HG03378 (cell line): Measurements from ENCODE around the gene SFXN2.
"Not testable (repeated sequence)": the region's sequence is repeated elsewhere in the genome, so short reads cannot be mapped to it uniquely, and the experiment has no call there.

Experiments used
- ATAC-seq: cut with Tn5 transposase; IDR thresholded peaks from one replicate; pipeline ENCODE4 v1.9.1; 2021; ENCODE audit warnings: mild to moderate bottlenecking, moderate library complexity; ENCODE audit not compliant: unreplicated experiment

Gene SFXN2, protein sequence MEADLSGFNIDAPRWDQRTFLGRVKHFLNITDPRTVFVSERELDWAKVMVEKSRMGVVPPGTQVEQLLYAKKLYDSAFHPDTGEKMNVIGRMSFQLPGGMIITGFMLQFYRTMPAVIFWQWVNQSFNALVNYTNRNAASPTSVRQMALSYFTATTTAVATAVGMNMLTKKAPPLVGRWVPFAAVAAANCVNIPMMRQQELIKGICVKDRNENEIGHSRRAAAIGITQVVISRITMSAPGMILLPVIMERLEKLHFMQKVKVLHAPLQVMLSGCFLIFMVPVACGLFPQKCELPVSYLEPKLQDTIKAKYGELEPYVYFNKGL

DNA sequence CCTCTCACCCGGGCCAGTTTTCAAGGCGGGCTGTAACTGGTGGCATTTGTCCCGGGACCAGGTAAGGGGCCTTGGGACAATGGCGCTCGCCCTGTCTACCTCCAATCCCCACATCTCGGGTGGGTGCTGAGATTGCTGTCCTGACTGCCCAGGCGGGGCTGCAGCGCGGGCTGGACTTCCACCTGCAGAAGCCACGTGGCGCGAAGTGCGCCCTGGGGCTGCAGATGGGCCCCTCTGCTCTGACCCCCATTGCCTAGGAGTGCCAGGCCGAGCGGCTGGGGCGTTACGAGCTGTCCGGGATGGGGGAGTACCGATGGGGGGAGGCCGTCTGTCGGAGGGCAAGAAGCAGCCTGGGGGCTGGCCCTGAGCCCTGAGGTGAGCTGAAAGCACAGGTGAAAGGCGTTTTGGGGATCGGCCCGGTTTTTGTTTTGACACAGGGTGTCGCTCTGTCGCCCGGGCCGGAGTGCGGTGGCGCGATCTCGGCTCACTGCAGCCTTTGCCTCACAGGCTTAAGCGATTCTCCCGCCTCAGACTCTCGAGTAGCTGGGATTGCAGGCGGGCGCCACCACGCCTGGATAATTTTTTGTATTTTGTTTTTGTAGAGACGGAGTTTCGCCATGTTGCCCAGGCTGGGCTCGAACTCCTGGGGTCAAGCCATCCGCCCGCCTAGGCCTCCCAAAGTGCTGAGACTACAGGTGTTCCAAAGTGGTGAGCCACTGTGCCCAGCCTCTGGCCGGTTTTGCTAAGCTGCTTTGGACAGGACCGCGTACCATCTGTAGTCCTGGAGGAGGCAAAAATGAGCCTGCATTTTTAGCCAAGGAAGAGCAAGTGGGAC is at the start of gene SFXN2:
Gene SFXN2, plus strand, starts transcription at position 16 of the 835 bp plus-strand sequence. CDS start 12,001 bp downstream, outside the sequence.
- peak; percentile 24 for ATAC-seq

DNA sequence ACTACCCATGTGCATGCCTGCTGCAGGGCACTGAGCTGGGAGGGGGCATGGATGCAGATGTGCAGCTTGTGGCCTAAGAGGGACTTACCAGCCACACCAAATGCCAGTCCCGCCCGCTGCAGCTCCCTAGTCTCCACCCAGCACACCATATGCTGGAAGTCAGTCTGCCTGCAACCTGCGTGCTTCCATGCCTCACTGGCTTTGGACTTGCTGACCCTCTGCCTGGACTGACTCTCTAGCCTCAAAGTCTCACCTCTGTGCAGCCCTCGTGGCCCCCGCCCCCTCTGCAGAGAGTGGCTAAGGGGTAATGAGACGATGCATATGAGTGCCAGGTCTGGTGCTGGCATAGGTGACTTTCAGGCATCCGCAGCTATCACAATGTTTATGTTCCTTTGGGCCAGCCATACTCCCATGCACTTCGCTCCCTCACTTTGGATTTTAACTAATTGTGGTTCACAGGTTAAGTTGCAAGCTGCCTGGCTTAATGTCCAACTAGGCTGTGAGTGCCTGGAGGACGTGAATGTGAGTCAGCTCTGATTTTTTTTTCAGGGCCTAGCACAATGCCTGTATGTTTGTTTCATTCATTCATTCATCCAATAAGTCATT is 48.4 kb upstream of the SFXN2 start:
- ATAC-seq: no peak

DNA sequence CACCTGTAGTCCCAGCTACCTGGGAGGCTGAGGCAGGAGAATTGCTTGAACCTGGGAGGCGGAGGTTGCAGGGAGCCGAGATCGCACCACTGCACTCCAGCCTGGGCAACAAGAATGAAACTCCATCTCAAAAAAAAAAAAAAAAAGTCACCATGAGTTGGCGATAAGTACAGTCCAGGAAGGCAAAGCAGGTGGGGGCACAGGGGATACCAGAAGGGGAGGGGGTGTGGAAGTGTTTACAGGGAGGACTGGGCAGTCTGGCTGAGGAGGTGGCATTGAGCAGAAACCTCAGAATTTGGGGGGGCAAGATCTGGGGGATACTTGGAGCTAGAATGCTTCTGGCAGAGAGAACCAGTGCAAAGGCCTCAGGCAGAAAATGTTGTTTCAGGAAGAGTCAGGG is 47.0 kb upstream of the SFXN2 start:
- ATAC-seq: not testable (repeated sequence)

DNA sequence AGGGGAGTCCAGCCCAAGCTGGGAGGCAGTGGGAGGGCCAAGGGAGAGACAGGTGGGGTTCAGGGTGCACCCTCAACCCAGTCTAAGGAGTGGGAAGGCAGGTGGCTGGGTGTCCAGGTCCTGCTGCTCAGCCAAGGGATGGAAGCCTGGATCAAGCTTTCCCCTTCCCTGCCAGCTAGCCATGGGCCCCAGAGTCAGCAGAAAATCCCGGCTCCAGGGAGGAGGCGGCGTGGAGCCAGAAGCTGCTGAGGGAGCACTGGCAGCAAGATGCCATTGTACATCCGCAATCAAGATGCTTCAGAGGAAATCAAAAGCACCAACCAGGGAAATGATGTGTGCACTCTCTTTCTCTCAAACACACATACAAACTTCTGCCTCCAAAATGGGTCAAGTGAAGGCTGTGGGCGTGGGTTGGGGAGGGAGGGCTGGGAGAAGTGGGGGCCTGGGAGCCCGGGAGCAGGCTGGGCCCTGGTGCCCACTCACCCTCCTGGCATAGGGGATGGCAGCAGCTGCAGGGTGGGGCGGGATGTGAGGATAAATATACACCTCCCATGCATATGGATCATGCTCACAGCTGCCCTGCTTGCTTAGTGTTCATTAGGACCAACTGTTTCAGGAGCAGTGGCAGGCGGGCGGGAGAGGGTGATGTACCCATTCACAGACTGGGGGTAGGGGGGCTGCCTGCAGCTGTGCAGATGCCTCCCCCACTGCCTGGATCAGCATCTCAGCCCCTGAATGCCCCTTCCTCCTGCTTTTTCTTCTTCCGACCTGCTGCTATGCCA is 45.9 kb upstream of the SFXN2 start:
- no peak for ATAC-seq

DNA sequence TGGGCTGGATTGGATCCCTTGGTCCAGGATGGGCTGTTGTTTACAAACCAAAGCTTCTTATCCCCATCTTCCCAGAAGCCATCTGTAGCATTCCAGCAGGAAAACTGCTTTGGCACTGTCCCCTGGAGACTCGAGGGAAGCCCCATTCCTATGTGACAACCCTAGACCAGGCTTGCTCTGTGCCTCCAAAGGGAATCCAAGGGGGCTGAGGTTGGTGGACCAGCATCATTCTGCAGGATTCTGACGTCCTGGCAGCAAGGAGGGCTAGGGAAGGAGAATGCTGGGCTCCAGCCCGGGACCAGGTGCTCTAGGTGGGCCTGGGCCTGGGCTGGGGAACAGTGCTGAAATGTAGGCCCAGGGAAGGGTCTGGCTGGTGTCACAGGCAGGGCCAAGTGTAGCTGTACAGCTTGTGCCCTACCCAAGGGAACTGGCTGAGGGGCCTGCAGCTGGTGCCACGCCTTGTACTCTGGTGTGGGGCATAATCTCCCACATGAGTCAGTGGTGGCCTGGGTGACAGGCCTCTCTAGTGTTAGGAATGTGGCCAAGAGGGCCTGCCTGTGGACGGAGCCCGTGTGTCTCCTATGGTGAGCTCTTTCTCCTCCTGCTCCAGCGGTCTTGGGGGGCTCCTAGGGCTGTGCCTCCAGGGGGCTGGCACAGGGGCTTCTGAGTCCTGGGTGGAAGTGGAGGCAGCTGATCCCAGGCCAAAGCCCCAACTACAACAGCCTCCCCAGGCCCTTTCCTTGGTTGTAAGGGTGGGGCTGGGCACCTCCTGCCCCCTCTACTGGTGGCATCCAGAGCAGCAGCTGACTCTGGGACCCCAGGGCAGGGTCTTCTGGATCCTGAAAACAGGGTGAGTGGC is 45.0 kb upstream of the SFXN2 start:
- no peak for ATAC-seq

DNA sequence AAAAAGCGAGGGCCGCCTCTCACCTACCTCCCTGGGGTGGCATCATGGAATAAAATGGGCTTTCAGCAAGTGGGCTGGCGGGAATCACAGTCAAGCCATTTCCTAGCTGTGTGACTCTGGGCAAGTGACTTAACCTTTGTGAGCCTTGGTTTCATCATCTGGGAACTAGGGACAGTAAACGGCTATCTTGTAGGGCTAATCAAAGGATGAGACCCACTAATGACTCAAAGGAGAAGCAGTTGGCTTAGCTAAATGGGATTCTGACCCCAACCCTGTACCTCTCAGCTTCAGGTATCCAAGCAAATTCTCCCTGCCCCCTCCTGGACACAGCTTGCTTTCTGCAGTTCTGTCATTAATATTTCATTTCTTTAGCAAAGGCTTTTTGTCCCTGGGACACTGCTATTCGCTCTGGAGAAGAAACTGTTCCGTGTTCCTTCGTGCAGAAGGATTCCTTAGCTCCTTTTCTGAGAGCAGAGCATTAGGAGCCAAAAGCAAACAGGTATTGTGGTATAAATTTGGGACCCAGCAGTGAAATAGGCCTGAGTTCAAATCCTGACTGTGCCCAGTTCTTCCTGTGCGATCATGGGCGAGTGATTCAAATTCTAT is 44.3 kb upstream of the SFXN2 start:
- no peak for ATAC-seq

DNA sequence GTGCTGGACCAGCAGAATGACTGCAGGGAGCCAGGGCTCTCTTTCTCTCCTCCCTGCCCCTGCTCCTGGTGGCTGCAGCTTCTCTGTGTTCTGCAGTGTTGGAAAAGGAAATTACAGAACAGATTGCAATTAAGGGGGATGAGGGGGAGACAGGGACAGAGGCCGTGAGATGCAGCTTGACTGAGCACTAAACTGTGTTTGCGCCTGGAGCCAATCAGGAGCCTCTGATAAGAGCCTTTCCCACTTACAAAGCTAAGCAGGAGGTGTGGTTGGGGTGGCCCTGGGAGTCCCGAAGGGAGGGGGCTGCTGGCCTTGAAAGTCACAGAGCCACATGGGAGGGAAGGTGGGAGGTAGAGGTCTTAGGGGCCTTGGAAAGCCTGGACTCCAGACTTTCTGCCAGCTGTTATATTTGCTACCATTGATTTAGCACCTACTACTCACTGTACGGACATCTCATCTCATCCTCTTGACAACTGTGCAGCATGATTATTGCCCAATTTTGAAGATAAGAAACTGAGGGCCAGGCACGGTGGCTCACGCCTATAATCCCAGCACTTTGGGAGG is 43.5 kb upstream of the SFXN2 start:
- ATAC-seq: no peak

DNA sequence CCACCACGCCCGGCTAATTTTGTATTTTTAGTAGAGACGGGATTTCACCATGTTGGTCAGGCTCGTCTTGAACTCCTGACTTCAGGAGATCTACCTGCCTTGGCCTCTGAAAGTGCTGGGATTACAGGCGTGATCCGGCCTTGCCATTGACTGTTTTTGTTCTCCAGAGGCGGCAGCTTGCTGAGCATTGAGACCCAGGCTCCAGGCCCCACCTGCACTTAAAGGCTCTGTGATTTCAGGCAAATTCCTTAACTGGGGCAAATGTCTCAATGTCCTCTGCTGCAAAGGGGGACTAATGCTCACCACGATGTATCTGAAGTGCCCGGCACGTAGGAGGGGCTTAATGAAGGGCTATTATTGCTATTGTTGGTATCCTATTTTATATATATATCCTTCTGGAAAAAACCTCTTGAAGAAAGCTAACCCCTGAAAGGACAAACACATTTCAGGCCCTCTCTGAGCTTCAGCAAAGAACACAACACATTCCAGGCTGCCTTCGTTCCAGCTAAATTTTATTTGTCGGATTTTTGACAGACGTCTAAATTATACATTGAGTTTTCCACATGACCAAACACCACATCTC is 41.1 kb upstream of the SFXN2 start:
- no peak for ATAC-seq

DNA sequence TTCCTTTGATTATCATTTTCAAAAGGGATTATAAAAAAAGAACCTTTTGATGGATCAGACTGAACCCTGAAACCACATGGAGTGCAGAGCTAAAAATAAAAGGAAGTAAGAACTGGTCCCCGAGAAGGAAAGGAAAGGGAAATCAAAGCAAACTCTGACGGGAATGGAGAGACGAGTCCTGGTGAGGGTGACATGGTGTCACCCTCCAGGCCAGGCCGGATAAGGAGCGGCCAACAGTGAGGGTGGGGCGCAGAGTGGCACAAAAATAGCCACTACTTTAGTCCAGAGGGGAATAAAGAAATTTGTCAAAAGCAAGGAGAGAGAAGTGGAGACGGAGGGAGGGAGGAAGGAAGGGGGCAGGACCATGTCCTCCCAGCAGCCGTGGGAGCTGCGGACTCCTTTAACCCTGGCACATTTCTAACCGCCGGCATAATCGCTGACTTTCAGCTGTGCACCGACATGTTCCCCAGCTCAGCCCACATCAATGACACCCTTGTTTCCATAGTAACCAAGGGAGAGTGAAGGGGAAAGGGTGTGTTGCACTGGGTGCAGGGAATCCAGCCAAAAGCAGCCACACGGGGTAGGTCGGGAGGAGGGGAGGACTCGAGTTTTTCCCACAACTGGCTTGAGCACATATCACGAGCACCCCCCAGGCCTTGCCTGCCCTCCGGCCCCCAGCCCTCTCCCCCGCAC is 40.5 kb upstream of the SFXN2 start:
- ATAC-seq: no peak

DNA sequence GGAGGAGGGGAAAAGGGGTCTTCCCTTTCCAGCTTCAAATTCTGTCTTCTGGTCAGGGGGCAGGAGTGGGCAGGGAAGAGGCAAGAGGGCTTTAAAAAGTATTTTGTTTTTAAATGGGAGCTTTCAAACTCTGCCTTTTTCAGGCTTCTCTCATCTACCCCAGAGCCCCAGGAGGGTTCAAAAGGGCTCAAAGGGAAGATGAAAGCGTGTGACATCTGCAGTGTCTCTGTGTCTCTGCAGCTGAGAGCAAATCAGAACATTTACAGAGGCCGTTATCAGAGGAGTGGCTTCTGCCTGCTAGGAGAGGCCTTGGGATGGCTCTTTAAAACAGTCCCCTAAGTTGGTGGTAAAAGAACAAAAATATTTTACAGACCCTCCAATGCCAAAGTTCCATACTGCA is 39.9 kb upstream of the SFXN2 start:
- ATAC-seq: no peak

DNA sequence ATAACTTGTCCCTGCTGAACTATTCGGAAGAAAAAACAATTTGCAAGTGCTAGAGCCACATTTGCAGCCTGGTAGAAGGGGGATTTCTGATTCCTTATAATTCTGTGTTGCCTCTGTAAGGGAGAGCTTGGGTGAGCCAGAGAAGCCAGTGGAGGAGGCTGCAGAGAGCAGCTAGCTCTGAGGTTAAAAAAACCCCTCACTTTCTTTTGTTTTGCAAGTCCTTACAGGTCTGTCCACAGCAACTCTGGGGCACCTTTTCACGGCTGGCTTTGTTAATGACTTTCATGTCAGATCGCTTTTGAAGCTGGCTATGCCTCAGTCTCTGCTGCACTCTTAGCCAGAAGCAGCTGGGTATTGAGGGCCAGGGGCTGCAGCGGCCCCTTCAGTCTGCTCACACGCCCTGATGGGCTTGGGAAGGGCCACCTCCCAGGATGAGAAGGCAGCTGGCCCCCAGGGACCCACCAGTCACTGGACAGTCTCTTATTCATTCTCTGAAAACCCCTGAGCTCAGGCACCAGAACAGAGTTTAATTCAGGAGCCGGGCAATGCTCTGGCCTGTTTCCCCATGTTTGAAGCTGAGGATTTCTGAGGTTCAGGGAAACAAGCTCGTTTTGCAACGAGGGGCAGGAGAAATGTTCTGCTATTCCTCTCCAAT is 39.3 kb upstream of the SFXN2 start:
- no peak for ATAC-seq

DNA sequence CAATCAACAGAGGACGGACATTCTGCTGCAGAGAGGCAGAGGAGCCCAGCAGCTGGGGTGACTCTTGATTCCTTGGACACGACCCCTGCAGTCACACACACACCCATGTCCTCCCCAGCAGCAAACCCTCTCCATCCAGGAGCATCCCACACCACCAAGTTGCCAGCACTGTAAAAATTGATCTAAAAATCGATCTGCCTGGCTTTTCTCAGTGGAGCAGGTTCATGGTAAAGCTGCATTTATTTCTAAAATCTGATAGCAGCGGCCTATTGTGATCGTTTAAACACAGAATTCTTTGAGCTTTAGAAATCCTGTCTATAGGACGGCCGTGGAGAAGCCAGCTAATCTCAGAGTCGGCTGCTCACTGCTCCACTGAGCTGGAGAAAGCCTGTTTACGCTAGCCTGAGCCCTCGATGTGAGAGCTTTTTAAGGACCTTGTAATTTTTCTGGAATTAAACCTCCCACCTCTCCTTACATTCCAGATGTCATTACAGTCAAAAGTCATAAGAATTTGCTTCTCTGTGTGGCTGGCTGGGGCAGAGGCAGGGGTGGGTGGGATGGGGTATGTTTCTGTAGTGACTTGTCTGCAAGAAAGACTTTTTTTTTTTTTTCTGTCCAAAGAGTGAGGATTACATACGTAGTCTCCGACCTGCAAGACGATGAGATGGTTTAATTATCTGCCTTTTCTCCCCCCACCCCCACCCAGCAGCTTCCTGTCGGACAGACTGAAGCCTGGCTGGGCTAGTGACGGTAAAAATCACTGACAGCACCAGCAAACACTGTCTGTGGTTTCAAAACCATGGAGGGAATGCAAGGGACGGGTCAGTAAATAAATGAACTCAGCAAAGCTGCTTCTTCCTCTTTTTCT is 38.5 kb upstream of the SFXN2 start:
- ATAC-seq: no peak

DNA sequence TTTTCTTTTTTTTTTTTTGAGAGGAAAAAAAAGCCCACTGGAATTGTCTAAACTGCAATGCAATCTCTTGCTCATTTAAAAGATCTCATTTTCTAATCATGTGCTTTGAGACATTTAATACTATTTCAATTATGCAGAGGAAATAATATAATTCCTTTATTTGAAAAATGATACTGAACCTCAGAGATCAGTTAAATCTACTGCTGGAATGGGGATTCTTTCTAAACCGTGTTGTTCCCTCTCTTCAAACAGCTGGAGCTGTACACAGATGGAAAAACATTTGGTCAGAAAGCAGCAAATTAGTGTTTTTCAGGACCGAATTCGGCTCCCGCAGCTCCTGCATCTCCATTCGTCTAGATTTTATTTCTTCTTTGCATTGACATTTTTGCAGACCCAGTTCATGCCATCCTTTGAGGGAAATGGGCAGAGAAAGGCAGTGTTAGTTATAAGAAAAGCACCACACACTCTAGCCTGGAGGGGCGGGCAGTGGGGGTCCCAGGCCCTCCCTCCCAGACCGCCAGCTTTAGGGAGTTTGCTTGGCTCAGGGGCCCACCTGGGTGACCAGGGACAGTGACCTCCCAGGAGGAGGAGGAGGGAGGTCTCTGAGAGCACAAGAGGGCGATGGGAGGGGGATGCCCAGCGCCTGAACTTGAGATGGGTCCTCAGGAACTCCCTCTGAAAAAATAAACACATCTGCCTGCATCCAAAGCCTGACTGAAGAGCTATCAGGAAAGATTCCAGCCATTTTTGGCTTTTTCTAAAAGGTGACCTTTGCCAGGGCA is 37.7 kb upstream of the SFXN2 start:
- no peak for ATAC-seq

DNA sequence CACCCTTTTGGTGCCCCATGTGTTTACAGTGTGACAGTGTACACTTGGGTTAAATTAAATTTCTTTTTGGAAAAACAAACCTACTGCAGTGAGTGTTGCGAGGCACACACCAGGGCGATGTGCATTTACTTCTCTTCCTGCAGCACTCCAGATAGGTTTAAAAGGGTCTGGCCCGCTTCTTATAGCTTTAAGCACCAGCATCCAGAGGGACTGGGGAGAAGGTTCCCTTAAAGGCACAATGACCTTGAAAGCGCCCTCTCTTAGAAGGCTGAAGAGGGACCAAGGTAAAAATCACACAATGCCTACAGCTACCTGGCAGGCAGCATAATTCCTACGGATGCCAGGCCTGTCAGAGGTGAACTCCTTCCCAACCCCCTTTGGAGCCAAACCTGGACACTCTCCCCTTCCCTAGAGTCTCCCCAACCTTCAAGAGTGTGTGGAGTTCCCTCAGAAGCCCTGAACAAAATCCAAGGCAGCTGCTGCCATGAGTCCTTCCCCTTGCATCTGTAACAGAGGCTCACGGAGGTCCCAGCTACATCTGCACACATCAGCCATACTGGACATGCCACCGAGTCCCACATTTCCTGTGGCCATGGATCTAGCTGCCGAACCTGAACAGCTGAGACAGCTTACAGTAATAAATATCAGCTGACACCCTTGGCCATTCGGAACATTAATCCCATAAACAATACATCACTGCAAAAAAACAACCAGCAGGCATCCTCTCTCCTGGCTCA is 36.9 kb upstream of the SFXN2 start:
- ATAC-seq: no peak

DNA sequence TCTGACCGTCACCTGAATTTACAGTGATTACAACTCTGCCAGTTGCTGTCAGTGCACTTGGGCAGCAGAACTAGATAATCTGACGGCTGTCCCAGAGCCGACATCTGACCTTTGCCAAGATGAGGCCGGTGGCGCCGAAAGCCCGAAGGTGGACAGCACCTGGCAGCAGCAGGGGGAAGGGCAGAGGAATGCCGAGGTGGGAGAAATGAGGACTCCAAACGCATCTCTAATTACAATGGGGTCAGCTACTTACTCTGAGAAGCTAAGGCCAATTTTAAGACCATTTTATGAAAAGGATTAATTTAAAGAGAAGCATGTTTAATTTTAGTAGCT is 36.4 kb upstream of the SFXN2 start:
- ATAC-seq: no peak

DNA sequence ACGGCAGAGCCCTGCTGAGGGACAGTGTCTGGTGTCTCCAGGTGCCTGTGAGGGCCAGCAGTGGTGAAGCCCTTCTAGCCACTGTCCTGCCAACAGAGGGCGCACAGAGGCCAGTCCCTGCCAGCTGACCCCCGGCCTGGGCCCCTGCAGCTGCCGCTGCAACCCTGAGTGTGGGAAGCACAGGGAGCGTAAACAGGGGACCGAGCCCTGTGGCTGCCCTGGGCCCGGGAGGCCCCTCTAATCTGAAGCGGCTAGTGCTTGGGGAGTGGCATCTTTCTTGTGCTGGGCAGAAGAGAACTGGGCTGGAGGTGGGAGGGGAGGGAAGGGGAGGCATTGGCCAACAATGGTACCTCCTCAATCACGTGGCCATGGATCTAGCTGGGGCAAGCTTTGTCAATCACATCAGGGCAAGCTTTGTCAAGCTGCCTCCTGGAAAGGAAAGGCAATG is 35.6 kb upstream of the SFXN2 start:
- no peak for ATAC-seq
